GM12878 (cell line): Measurements from ENCODE around the gene SCAMP4. TPM values are rescaled to one million over a fixed set of nuclear protein-coding genes. Genes with fewer than 3 reads are reported as not detected.

Experiments
- ATAC-seq: fragments of 200-7000 bp; cut with Tn5 transposase; 3 replicates; pipeline ENCODE4 v1.9.1; 2020; ENCODE audit warnings: mild to moderate bottlenecking, moderate library complexity
- BruUV-seq: library from RNA; stranded (reverse); fragments of 400-500 nt; replicated peaks from 2 replicates; lab custom pipeline; 2021; lab: Mats Ljungman, UMichigan
- CTCF ChIA-PET: fragments of 300-600 bp; sonication (Branson Sonifier 250); formaldehyde crosslinking; extraction: SDS; loops from one replicate; lab custom pipeline; 2021; ENCODE audit warnings: inconsistent platforms; lab: Yijun Ruan, JAX
- POLR2A ChIA-PET: fragments of 350-600 bp; formaldehyde crosslinking; extraction: SDS; loops from one replicate; lab custom pipeline; 2021; ENCODE audit warnings: inconsistent platforms; lab: Charles Lee
- RAD21 ChIA-PET: fragments of 300-600 bp; sonication (Branson Sonifier 250); formaldehyde crosslinking; loops from one replicate; lab custom pipeline; 2023; ENCODE audit warnings: antibody characterized with exemption; ENCODE audit not compliant: unreplicated experiment; lab: Charles Lee
- SMC1A ChIA-PET: fragments of 300-600 bp; sonication (Branson Sonifier 250); formaldehyde crosslinking; loops from one replicate; lab custom pipeline; 2023; ENCODE audit not compliant: unreplicated experiment, uncharacterized antibody; lab: Charles Lee
- DNase-seq: peaks from one replicate; pipeline ENCODE4 v3.0.0-alpha.2; 2011; ENCODE audit warnings: low read depth, low spot score
- FAIRE-seq: peaks from 3 replicates; lab custom pipeline; 2011; peaks lifted over from hg19 to GRCh38; lab: Jason Lieb, UNC
- H2AFZ ChIP-seq: 2 replicates; pipeline ENCODE4 v1.6.0; 2011; ENCODE audit warnings: low read depth, low read length, control low read depth; ENCODE audit not compliant: control insufficient read depth
- H3K27ac ChIP-seq: 2 replicates; pipeline ENCODE4 v1.5.1; 2011; ENCODE audit warnings: control low read depth; ENCODE audit not compliant: control insufficient read depth, insufficient read depth
- H3K27me3 ChIP-seq, 2 experiments: replicated peaks in 1 of 2; 2 replicates each; pipeline versions ENCODE4 v1.6.0 to v1.6.1; 2011; ENCODE audit warnings: low read length in 1 of 2; ENCODE audit not compliant: control insufficient read depth in 2 of 2, insufficient read depth in 2 of 2
- H3K36me3 ChIP-seq, 2 experiments: 2 replicates each; pipeline ENCODE4 v1.5.1; 2011; ENCODE audit warnings: low read length in 1 of 2; ENCODE audit not compliant: control insufficient read depth in 2 of 2, insufficient read depth in 2 of 2
- H3K4me1 ChIP-seq: 2 replicates; pipeline ENCODE4 v1.6.1; 2011; ENCODE audit warnings: mild to moderate bottlenecking, low read length, moderate library complexity, mixed read lengths; ENCODE audit not compliant: control insufficient read depth, insufficient read depth
- H3K4me2 ChIP-seq: 2 replicates; pipeline ENCODE4 v1.6.0; 2011; ENCODE audit warnings: control low read depth; ENCODE audit not compliant: control insufficient read depth, insufficient read depth
- H3K4me3 ChIP-seq: fragments of 200-600 bp; sonication (generic); 2 replicates; pipeline ENCODE4 v1.5.1; 2016
- H3K79me2 ChIP-seq: 2 replicates; pipeline ENCODE4 v1.6.0; 2011; ENCODE audit warnings: low read length; ENCODE audit not compliant: control insufficient read depth, insufficient read depth
- H3K9ac ChIP-seq: 2 replicates; pipeline ENCODE4 v1.8.0; 2011; ENCODE audit warnings: low read length, control low read depth, mixed read lengths; ENCODE audit not compliant: control insufficient read depth, insufficient read depth
- H3K9me3 ChIP-seq: replicated peaks from 3 replicates; pipeline ENCODE4 v1.5.1; 2011; ENCODE audit warnings: mild to moderate bottlenecking, low read length; ENCODE audit not compliant: control insufficient read depth, insufficient read depth
- H4K20me1 ChIP-seq: 2 replicates; pipeline ENCODE4 v1.6.0; 2011; ENCODE audit not compliant: control insufficient read depth, insufficient read depth
- BRCA1 ChIP-seq: IDR thresholded peaks from 2 replicates; pipeline ENCODE4 v1.6.1; 2011; ENCODE audit warnings: low read depth, low read length, improper control_type of control experiment
- EP300 ChIP-seq, 2 experiments: fragments of 150-350 bp in 1 of 2; IDR thresholded peaks; 2 replicates each; pipeline ENCODE4 v1.6.1; 2011 to 2012; ENCODE audit warnings: low read depth in 2 of 2, low read length in 2 of 2, borderline replicate concordance in 1 of 2, improper control_type of control experiment in 1 of 2, inconsistent platforms in 1 of 2; ENCODE audit not compliant: control insufficient read depth in 1 of 2
- EZH2 ChIP-seq: IDR thresholded peaks from 2 replicates; pipeline ENCODE4 v1.6.1; 2012; ENCODE audit warnings: low read depth, mild to moderate bottlenecking, control low read depth, inconsistent platforms, low read length, borderline replicate concordance; ENCODE audit not compliant: control insufficient read depth
- GABPA ChIP-seq: IDR thresholded peaks from 2 replicates; pipeline ENCODE4 v1.6.1; 2014; ENCODE audit warnings: antibody characterized with exemption, low read depth, mild to moderate bottlenecking, inconsistent platforms
- IRF3 ChIP-seq: fragments of 450-650 bp; IDR thresholded peaks from 2 replicates; pipeline ENCODE4 v1.6.1; 2014; ENCODE audit warnings: mild to moderate bottlenecking
- MTA2 ChIP-seq: fragments of 450-650 bp; IDR thresholded peaks from 2 replicates; pipeline ENCODE4 v1.6.1; 2016; ENCODE audit warnings: low read depth, mild to moderate bottlenecking, moderate library complexity
- MXI1 ChIP-seq: fragments of 150-350 bp; IDR thresholded peaks from 2 replicates; pipeline ENCODE4 v1.6.1; 2011; ENCODE audit warnings: low read depth, mild to moderate bottlenecking, inconsistent platforms, low read length, improper control_type of control experiment
- NFYA ChIP-seq: IDR thresholded peaks from 2 replicates; pipeline ENCODE4 v1.6.1; 2011; ENCODE audit warnings: low read depth, mild to moderate bottlenecking, low read length, improper control_type of control experiment, borderline replicate concordance
- NKRF ChIP-seq: fragments of 450-650 bp; conservative IDR thresholded peaks from 2 replicates; pipeline ENCODE4 v1.6.1; 2017; ENCODE audit warnings: mild to moderate bottlenecking, moderate library complexity
- RB1 ChIP-seq: fragments of 450-650 bp; formaldehyde crosslinking; IDR thresholded peaks from 2 replicates; pipeline ENCODE4 v1.6.1; 2017; ENCODE audit warnings: mild to moderate bottlenecking, borderline replicate concordance
- ZNF384 ChIP-seq: IDR thresholded peaks from 2 replicates; pipeline ENCODE4 v1.6.1; 2012; ENCODE audit warnings: low read depth, mild to moderate bottlenecking, low read length, improper control_type of control experiment, borderline replicate concordance
- WGBS: methylation state at CpG from one replicate; pipeline ENCODE4 v1.1.6; 2016; ENCODE audit warnings: low lambda C conversion rate; ENCODE audit not compliant: insufficient replicate concordance, insufficient coverage; ENCODE audit errors: missing lambda C conversion rate; 5-methylcytosine and 5-hydroxymethylcytosine counted together
- in situ Hi-C: fragments of 300-500 bp; cut with MboI; formaldehyde crosslinking; loops from 9 replicates; pipeline ENCODE4 v1.14.3; 2018; ENCODE audit warnings: mixed read lengths
- intact Hi-C: fragments of 100-400 bp; cut with micrococcal nuclease; formaldehyde crosslinking; loops from one replicate; pipeline ENCODE4 v1.14.2; 2022; ENCODE audit not compliant: unreplicated experiment
- polyA plus RNA-seq, 11 experiments: library from polyadenylated mRNA; depleted of rRNA in 4 of 11; unstranded in 6 of 11; stranded (reverse) in 5 of 11; fragments of >200 nt; fragmentation: Nextera tagmentation in 4 of 11; fragmentation: Illumina TruSeq in 1 of 11; extraction: Ambion mirVana in 4 of 11; extraction: Trizol in 1 of 11; gene quantifications; 1 replicate in 1 of 11; 2 replicates in 10 of 11; pipeline versions ENCODE4 v1.2.1 to v1.2.3, GENCODE V29; 2011 to 2016; ENCODE audit warnings: inconsistent platforms in 2 of 11, missing spikeins in 2 of 11, low read depth in 1 of 11
- total RNA-seq, 4 experiments: library from RNA; depleted of rRNA in 3 of 4; stranded (reverse); fragments of >200 nt in 3 of 4; fragmentation: Illumina TruSeq in 1 of 4; extraction: Trizol in 1 of 4; gene quantifications; 2 replicates each; pipeline versions ENCODE4 v1.2.1 to v1.2.3, GENCODE V29; 2013 to 2021
- TF ChIP-seq, protein P1 (sequence below): fragments of 450-650 bp; IDR thresholded peaks from 2 replicates; pipeline ENCODE4 v1.6.1; 2017; ENCODE audit warnings: mild to moderate bottlenecking, moderate library complexity
- TF ChIP-seq, protein P2 (sequence below): IDR thresholded peaks from 2 replicates; pipeline ENCODE4 v1.6.1; 2011; ENCODE audit warnings: borderline replicate concordance, low read depth, mild to moderate bottlenecking, moderate library complexity, mixed read lengths, low read length; ENCODE audit not compliant: insufficient read depth; ENCODE audit errors: extremely low read length

SCAMP4 gene
- total and polyA plus RNA-seq, 10 of the 15 experiments (the other 5 are each of a cell fraction or from before 2014, with no cell fraction given), result 0.63 to 34.7 (median 12.8) TPM

DNA sequence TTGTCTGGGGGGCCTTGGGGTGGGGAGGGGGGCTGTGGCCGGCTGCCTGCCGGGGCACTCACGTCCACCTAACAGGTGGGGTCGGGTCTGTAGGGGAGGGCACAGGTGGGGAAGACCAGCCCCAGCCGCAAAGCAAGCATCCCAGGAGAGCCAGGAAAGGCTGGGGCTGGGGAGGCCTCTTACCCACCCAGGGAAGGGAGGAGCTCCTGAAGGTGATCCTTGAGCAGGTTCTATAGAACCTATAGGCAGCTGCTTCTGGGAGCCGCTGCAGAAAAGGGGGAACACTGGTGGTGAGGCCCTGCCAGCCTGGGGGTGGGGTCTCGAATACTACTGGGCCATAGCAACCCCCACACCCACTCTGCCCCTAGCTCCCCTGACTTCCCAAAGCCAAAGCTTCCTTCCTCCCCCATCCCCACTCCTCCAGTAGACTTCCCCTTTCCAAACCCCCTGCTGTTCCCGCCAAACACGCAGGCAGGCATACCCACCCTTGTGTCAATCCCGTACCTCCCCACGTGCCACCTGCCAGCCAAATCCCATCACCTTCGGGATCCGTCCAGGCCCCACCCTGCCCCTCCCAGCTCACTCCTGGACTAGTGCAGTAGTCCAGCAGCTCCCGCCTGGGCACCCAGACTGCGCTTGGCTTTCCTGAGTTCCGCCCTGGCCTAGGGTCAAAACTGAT, 47.4 kb upstream of the SCAMP4 start:
- in situ Hi-C loops (loop anchor here (25.0 kb wide), 1 partner anchor 1505 kb away; the partner anchor contains the start of gene NFIC), intact Hi-C loops (no loop called here)
- DNase-seq (no peak), FAIRE-seq (no peak), ATAC-seq (no peak)
- 62% methylated on average over 12 of the region's 16 CpGs for WGBS
- H3K36me3 ChIP-seq, result peaks cover 0 to 1% of the 10 kb centered on the region in 2 experiments; a peak in 2 of 4 replicates
- peaks cover 87% of the 10 kb centered on the region for H3K79me2 ChIP-seq
- BruUV-seq, result no TSS peak
- ChIA-PET SMC1A (interaction anchor here (1.2 kb wide), 1 partner anchor 40 kb away, joined by 4 read pairs; no protein-coding TSS in a partner anchor), POLR2A (interaction anchor here (0.6 to 2.6 kb wide), 4 partner anchors 11 to 237 kb away, joined by 3 to 15 read pairs (median 6); partner anchors contain the start of genes ADAT3 and SCAMP4), CTCF (interaction anchor here (0.7 to 2.8 kb wide), 3 partner anchors 9 to 72 kb away, joined by 3 to 11 read pairs (median 3); partner anchors contain the start of gene REXO1), RAD21 (interaction anchor here (0.7 to 1.5 kb wide), 2 partner anchors 17 to 194 kb away, joined by 3 to 6 read pairs; no protein-coding TSS in a partner anchor)
- peak overlapping the region; percentile 64; the same call in 1 of the 2 replicates for H3K9ac ChIP-seq
- H3K9me3 ChIP-seq, result no peaks in the 10 kb centered on the region
- peak overlapping the region; percentile 97 for H3K4me2 ChIP-seq
- H3K4me3 ChIP-seq, result peak overlapping the region; percentile 82
- peaks cover 20% of the 10 kb centered on the region for H3K4me1 ChIP-seq
- peak overlapping the region; percentile 87; the same call in 1 of the 2 replicates for H3K27ac ChIP-seq
- peaks cover 7% of the 10 kb centered on the region; the same call in 1 of the 2 replicates for H4K20me1 ChIP-seq
- no peak overlapping the region for H2AFZ ChIP-seq
- no peaks in the 10 kb centered on the region for H3K27me3 ChIP-seq
- TF ChIP-seq MTA2 (no peak), NFYA (no peak), EZH2 (no peak), ZNF384 (no peak), BRCA1 (no peak), IRF3 (no peak), MXI1 (no peak), RB1 (no peak), EP300 (IDR thresholded peaks at IDR 0.05; ENCODE audit: borderline replicate concordance in 1 of 2, control insufficient read depth in 1 of 2, low read depth in 2 of 2, low read length in 2 of 2) (no peak), GABPA (no peak), NKRF (no peak)
- TF ChIP-seq, protein P1, sequence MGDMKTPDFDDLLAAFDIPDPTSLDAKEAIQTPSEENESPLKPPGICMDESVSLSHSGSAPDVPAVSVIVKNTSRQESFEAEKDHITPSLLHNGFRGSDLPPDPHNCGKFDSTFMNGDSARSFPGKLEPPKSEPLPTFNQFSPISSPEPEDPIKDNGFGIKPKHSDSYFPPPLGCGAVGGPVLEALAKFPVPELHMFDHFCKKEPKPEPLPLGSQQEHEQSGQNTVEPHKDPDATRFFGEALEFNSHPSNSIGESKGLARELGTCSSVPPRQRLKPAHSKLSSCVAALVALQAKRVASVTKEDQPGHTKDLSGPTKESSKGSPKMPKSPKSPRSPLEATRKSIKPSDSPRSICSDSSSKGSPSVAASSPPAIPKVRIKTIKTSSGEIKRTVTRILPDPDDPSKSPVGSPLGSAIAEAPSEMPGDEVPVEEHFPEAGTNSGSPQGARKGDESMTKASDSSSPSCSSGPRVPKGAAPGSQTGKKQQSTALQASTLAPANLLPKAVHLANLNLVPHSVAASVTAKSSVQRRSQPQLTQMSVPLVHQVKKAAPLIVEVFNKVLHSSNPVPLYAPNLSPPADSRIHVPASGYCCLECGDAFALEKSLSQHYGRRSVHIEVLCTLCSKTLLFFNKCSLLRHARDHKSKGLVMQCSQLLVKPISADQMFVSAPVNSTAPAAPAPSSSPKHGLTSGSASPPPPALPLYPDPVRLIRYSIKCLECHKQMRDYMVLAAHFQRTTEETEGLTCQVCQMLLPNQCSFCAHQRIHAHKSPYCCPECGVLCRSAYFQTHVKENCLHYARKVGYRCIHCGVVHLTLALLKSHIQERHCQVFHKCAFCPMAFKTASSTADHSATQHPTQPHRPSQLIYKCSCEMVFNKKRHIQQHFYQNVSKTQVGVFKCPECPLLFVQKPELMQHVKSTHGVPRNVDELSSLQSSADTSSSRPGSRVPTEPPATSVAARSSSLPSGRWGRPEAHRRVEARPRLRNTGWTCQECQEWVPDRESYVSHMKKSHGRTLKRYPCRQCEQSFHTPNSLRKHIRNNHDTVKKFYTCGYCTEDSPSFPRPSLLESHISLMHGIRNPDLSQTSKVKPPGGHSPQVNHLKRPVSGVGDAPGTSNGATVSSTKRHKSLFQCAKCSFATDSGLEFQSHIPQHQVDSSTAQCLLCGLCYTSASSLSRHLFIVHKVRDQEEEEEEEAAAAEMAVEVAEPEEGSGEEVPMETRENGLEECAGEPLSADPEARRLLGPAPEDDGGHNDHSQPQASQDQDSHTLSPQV, result no peak
- TF ChIP-seq, protein P2, sequence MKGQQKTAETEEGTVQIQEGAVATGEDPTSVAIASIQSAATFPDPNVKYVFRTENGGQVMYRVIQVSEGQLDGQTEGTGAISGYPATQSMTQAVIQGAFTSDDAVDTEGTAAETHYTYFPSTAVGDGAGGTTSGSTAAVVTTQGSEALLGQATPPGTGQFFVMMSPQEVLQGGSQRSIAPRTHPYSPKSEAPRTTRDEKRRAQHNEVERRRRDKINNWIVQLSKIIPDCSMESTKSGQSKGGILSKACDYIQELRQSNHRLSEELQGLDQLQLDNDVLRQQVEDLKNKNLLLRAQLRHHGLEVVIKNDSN, result no peak
